Epithelial cell of proximal tubule (primary cell): ENCODE results near the gene PLP2. TPM values are rescaled to one million over a fixed set of nuclear protein-coding genes. Genes with fewer than 3 reads are reported as not detected.

Experiments used
- DNase-seq: peaks from one replicate; pipeline ENCODE4 v3.0.0-alpha.2; 2011; ENCODE audit warnings: low read depth
- H3K4me3 ChIP-seq: 2 replicates; pipeline ENCODE4 v1.5.1; 2011; ENCODE audit warnings: low read depth, mild to moderate bottlenecking, low read length
- CTCF ChIP-seq: conservative IDR thresholded peaks from 2 replicates; pipeline ENCODE4 v1.5.1; 2012; ENCODE audit warnings: low read depth, mild to moderate bottlenecking, low read length
- total RNA-seq: library from RNA; depleted of rRNA; stranded (reverse); fragments of >200 nt; gene quantifications from 2 replicates; pipeline ENCODE4 v1.2.3, GENCODE V29; 2015

PLP2 gene
- total RNA-seq, 1 donor from 2014 or later = 115 TPM

GRCh38 chrX:49211074-49211473, 39.4 kb downstream of the PLP2 start:
- no peak for DNase-seq
- H3K4me3 ChIP-seq = no peak overlapping the region
- no peak for TF ChIP-seq CTCF

GRCh38 chrX:49212209-49212608, 40.5 kb downstream of the PLP2 start:
- H3K4me3 ChIP-seq = no peak overlapping the region
- no peak for TF ChIP-seq CTCF
- DNase-seq = no peak

- no peak for DNase-seq
- no peak for TF ChIP-seq CTCF
- no peak overlapping the region for H3K4me3 ChIP-seq
Measured at GRCh38 chrX:49212861-49213260, 41.2 kb downstream of the PLP2 start.

GRCh38 chrX:49214416-49214815, 42.7 kb downstream of the PLP2 start:
- no peak for DNase-seq
- no peak for TF ChIP-seq CTCF
- H3K4me3 ChIP-seq = no peak overlapping the region

- no peak for DNase-seq
- no peak overlapping the region for H3K4me3 ChIP-seq
- no peak for TF ChIP-seq CTCF
Measured at GRCh38 chrX:49214996-49215526, 43.4 kb downstream of the PLP2 start.

- no peak for TF ChIP-seq CTCF
- no peak overlapping the region for H3K4me3 ChIP-seq
- DNase-seq = no peak
Measured at GRCh38 chrX:49220100-49220499, 48.4 kb downstream of the PLP2 start.

GRCh38 chrX:49221868-49222267, 50.2 kb downstream of the PLP2 start:
- TF ChIP-seq CTCF = no peak
- H3K4me3 ChIP-seq = no peak overlapping the region
- DNase-seq = no peak
